NCI-H446 treated with DMSO at 0.1 percent for 48 hours (cell line): Measurements from ENCODE around the gene PKNOX2.

ENCODE experiments used
- DNase-seq: peaks from one replicate; lab custom pipeline; 2025; lab: John Stamatoyannopoulos, UW

Gene PKNOX2

DNA sequence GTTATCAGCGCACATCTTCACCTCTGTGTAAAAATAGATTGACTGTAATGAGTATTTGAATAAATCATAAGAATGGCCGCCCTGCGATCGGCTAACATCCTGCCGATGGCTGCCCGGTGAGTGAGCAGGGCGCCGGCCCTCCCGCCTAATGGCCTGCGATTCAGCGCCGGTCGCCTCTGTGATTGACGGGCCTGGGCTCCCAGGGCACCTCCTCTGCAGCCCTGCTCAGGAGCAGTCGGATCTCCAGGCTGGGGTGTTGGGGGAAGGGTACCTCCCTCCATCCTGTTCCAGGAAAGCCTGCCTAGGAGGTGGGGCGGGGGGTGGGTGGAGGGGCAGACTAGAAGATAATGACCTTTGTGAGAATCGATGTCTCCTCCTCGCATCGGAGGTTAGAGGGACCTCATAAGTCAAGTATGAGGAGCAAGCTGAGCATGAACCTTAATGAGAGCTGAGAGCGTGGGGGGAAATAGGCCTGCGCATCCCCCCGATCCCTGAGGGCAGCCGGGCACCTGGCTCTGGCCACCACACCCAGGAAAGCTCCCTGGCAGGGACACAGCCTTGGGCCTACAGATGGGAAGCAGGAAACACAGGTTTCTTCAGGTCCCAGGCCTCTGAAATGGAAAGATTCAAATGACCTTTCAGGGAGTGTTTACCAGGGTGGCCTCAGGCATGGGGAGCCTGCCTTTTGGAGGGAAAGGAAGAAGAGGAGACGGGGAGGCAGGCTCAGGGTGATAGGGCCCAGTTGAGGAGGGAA, 71.7 kb downstream of the PKNOX2 start:
- DNase-seq = no peak

DNA sequence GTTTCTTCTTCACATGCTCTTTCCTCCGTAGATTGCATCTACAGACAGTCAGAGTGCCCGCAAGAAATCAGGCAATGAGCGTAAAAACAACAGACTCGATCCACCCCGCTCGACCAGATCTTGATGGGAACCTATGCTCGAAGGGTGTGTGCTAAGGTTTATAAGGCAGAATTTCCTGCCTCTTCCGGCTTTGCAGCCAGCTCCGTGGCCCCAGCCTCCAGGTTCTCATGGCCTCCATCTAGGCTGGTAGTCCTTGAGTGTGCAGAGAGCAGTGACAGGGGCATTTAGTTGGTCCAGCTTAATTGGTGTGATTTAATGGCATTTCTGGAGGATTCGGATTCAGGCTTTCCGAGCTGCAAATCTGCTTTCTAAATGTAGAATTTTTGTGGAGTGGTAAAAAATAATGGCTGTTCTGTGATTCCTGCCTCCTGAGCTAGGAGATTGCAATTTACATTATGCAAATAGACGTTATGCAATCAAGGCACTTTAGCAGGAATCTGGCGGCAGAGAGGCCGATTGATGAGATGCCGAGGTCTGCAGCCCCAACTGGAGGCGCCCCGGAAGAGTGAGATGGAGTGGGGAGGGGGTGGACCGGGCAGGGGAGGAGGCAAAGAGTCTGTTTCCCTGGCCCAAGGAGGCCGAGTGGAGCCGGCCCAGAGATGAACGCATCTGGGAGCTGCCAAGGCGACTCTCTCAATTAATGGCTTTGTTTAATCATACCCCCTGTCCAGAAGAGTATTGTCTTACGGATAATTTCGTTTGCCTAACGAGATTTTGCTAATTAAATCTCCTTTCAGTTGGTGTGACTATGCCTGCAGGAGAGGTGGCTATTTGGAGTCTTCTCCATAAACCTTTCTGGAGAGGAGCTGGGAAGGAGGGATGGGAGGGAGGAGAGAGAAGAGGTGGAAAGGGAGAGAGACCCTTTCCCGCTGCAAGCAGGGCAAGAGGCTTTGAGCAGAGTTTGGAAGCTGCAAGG, 75.3 kb downstream of the PKNOX2 start:
- DNase-seq = no peak

DNA sequence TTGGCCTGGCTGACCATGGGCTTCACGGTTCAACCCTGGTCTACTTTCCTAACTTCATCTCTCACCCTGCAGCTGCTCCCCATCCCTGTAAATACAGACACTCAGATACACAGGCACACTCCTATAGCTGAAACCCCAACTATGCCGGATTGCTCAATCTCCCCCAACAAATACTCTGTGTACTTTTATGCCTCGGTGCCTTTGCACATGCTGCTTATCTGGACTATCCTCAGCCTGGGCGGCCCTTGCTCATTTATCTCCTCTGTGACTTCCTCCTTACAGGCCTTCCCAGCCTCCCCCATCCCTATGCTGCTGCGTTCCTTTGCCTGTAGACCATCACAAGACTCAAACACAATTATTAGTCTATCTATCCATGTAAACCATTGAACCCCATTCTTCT, 76.6 kb downstream of the PKNOX2 start:
- DNase-seq = no peak

DNA sequence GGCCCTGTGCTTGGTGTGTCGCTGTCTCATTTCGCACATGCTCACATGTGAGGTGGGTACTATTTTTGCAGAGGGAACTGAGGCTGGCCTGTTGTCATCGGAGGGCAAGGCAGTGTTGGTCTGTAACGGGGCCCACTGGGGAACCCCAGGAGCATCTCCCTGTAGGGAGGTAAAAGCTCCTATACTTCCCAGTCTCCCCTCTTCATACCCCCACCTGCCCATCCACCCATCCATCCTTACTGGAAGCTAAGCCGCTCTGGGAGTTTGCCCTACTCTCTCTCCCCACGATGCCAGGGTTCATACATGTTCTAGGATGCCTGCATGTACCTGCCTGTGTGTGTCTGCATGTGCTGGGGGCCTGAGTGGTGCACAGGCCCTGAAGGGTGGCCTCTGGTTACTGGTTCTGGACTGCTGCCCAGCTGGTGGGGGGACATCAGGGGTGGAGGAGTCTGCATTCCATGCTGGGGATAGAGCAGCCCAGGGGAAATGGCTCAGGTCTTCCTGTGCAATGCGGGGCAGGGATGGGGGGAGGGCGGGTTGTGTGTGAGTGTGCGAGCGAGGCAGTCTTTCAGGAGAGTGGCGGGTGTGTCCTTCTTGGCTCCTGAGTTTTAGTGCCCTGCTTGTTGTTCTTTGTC, 77.7 kb downstream of the PKNOX2 start:
- no peak for DNase-seq

DNA sequence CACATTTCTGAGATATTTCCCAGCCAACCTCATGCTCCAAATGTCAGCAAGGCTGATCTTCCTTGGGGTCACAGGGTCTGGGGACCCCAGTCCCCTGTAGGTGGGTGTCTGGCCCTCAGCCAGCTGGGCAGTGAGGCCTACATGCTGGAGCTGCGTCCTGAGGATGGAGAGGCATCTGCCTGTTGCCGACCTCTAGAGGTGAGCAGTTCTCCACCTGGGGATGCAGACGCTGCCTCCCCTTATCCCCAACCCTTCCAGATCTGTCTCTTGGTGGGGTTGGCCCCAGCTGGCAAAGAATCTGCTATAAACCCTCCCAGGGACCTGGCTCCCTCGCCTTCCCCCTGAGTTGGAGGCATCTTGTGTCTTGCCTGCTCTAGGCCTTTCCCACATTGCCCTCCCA, 79.6 kb downstream of the PKNOX2 start:
- DNase-seq = no peak

DNA sequence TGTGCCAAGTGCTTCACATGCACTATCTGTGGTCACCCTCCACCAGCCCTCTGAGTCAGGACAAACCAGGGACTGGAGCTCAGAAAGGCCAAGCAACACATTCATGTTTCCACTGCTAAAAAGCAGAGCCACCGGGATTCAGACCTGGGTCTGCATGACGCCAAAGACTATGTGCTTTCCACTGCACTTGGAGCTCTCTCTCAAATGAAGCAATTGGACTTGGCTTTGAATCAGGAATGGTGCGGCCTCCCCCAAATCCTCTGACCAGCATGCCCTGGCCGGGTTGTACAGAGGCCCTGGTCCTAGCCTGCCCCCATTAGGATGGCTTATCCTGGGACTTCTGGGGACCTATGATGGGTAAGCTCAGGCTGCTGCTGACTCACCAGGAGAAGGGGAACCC, 80.7 kb downstream of the PKNOX2 start:
- no peak for DNase-seq

DNA sequence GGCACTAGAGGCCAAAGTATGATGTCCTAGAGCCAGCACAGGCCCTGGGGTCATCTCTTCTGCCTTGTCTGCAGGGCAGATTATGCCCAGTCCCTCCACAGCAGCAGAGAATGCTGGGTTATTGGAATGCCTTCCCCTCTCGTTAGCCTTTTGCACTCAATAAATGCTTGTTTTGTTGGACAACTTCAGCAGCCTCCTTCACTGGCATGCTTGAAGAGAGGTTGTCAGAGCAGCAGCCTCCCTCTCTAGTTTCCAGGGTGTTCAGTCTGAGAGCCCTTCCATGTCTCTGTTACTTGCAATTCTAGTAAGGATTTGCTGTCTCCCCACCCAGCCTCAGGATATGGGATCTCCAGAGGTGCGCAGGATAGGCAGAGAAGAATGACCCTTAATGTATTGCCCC, 82.9 kb downstream of the PKNOX2 start:
- DNase-seq = no peak

DNA sequence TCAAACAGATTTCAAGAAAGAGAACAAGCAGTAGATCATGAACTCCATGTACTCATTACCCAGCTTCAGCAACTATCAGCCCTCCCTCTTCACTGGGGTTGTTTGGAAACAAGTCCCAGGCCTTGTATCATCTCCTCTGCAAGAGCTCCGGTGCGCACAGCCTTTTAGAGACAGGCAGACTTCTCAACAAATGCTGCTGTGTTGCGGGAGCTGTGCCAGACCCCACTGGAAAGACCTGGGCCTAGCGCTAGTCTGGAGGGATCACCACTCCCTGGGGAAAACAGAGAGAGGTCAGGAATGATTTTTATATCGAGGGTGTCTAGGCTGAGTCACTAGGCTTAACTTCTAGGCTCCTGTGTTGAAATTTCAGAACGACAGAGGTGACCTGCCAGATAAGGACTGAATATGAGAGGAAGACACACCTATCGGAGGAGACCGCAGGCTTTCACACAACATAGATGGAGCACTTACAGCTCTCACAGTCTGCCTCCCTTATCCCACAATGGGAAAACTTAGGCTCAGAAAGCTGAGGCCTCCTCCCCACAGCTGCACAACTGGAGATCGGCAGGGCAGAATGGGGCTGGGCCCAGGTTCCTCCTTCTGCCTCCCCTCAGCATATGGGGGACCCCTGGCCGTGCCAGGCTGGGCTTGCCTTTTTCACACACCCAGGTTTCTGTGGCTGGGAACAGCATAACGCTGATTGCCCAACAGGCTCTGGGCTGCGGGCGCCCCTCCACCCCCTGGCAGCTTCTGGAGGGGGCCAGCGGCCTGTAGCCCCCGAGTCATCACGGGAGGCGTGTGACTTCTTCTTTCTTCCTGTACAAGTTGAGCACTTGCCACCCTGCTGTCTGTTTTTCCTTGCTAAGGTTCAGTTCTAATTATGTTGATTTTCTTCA, 86.0 kb downstream of the PKNOX2 start:
- DNase-seq = no peak

DNA sequence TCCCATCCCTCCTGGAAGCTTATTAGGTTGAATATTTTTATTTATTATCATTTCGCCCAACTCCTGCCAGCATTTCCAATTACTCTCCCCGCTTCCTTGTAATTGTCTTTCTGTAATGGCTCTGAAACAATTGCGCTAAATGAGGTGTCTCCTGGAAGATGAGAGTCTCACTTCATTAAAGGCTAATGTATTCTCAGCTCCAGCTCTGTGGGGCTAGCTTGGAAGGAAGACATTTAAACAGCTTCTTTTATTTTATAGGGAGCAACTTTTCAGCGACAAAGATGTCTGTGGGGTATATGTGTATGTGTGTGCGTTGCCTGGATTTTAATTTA, 86.6 kb downstream of the PKNOX2 start:
- no peak for DNase-seq

DNA sequence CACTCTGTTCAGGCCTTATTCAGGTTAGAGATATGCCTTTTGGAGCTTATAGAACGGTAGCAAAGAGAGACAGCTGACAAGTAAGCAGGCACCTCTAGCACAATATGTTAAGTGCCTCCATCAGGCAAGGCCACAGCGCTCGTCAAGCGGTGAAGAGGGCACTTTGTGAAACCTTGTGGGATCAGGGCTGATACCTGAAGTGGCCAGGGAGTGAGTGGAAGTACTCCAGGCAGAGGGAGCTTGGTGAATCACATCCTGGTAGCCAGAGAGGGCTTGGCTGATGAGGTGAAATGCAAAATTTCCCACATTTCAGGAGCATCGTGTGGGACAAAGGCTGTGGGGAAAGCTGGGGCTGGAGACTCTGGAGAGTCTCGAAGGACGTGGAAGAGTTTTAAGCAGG, 87.4 kb downstream of the PKNOX2 start:
- no peak for DNase-seq

DNA sequence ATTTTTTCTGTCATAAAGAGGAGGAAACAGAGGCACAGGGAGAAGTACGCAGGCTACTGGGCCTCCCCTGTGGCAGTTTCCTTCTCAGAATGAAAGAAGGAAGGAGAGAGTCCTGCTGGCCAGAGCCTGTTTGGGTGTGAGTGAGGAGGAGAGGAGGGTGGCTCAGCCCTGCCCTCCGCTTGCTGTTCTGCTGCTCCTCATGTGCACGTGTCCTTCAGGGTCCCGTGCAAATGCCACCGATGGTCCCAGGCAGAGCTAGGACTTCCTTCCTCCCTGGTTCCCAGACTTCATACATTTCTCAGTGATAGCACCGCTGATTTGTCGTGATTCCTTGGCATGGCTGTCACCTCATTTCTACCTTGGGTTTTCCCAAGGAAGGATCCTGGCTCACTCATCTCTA, 88.7 kb downstream of the PKNOX2 start:
- DNase-seq = no peak

DNA sequence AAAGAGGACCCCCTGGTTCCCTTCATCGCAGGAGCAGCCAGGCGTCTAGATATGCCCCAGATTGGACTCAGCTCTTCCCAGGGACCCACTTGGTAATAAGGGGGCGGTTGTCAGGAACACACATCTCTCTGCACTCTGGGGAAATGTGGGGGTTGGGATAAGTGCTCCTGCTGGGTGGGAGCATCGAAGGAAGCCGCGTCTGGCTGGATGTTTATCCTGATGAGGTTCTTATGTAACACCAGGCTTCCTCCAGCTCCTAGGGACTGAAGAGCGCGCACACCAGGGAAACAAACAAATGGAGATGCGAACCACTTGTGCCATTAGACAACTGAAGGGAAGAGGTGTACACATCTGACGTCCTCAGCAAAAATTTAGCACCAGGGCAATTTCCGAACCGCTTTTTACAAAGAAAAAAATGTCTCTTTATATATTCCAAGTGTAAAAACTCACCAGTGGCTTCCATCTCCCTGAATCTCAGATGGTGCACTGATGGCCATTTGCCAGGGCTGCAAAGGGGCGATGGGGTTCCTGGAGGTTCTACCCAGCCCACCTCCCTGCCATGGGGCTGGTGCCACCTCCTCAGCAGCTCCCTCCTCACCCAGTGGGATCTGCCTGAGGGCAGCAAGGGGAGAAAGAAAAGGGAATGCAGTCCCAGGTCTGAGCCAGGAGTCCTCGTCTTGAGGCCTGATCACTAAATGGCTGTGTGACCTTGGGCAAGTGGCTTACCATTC, 89.4 kb downstream of the PKNOX2 start:
- DNase-seq = no peak

DNA sequence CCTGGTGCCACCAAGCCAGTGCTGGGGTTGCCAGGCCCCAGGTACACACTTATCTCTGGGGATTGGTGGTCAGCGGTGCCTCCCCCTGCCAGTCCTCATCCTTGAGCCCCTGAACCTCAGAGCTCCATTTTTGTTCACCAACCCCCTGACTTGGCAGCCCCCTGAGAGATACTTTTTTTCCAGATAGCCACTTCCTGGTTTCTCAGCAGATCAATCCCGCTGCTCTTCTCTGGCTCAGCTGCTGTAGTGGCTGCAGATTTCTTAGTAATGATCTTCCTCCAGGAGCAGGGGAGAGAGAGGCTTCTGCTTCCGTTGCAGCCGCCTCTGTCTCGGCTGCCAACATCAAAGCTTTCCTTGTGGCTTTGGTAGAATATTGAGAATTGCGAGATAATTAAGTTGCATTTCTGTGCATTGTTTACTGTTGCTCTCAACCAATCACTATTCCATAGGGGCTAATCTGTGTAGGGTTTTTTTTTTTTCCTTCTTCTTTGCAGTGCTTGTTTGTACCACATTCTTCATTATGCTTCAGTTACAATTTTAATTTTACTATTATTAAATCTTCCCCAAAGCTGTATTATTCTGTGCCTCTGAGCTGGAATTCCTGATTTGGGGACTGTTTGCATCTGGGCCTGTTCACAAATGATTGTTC, 92.1 kb downstream of the PKNOX2 start:
- DNase-seq = no peak

DNA sequence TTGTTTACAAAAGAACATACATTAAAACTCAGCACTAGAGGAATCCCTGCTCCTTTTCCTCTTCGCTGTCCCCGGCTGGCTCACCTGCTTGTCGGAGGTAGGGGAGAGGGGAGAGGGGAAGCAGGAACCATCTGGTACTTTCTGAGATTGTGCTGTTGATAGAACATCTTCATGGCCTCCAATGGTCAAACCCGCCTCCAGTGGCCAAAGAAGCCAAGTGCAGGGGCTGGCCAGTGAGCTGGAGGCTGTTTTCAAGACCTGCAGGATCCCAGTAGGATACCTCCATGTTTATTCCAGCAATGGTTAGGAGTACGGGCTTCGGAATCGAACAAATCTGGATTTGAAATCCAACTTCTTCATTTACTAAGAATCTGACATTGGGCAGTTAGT, 92.6 kb downstream of the PKNOX2 start:
- no peak for DNase-seq

DNA sequence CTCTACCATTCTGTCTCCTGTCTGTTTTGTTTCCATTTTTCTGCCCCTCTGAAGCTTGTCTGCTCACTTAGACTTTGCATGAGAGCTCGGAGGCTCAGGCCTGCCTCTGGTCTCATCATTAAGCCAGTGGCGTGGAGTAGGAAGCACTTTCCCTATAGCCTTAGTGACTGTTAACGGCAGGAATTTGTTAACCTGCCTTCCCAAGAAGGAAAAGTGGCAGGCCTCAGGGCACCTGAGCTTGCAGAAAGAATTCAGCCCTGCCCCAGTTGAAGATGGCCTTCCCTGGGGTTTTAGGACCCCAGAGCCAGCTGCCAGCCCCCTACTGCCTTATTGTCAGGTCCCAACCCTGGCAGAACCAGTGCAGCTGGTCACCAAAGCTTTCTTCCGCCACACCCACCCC, 93.2 kb downstream of the PKNOX2 start:
- DNase-seq = no peak

DNA sequence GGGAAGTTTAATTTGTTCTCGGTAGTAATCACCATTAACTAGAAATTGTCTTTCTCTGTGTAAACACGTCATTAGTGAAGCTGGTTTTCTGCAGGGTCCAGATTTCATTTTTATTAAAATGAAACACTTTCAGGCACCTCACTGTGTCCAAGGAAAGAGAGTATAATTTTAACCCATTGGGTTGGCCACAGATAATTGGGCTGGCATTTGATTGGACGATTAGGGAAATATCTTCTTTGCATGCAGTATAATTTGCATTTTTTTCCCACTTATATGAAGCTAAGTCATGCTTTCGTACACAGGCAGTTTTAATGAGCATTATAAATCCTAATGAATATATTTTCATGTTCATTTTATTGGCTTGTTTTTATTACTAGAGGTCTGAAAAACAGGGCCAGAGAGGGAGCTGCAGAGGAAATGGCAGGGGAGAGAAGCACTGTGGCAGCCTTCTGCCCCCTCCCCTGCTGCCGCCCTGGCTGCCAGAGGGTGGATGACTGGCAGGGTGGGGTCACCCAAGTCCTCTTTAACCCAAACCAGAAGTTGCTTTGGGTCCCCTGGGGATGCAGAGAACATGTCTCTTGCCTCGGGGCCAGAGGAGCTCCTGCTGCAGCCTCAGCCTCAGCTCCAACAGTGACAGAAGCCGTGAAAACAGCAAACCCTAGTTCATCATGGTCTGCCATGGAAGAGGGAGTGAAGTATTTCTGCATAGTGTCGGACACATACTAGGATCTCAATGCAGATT, 93.9 kb downstream of the PKNOX2 start:
- DNase-seq = no peak

DNA sequence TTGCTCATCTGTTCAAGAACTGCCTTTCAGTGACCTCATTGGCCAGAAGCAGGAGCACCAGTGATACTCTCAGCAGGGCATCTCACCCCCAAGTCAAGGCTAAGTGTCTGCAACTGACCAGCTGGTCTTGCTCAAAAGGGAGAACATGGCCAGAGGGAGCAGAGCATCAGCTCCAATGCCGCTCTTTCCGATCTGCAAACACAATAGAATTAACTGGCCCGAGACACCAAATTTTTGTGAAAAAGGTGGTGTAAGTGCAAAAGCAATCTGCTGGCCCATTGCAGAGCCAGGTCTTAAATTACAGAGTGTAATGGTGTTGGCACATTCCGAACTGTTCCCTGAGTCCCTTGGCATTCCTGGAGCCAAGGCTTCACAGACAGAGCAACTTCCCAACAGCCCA, 97.0 kb downstream of the PKNOX2 start:
- no peak for DNase-seq

DNA sequence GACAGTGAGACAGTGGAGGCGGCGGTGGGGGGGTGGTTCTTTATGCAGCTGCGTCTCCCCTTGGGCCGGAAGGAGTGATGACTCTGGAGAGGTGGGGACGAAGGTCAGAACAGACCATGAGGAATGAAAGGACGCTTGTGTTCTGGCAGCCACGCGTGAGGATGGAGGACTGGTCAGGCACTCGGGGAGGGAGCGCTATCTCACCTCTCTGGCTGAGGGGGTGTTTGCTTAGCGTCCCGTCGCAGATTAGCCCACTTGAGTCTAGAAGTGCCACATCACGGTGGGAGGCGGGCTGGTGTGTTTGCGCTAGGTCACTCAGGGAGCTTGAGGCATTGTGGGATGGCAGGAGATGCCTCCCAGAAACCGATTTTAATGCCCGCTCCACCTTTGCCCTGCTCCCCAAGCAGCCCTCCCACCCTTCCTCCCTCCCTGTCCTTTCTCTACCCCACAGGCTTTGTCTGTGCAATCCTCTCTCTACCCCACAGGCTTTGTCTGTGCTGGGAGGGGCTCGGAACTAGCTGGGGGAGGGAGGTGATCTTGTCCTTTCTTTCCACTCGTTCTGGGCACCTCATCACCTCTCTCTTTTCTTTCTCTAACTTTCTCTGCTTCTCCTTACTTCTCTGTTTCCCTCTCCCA, 97.8 kb downstream of the PKNOX2 start:
- no peak for DNase-seq

DNA sequence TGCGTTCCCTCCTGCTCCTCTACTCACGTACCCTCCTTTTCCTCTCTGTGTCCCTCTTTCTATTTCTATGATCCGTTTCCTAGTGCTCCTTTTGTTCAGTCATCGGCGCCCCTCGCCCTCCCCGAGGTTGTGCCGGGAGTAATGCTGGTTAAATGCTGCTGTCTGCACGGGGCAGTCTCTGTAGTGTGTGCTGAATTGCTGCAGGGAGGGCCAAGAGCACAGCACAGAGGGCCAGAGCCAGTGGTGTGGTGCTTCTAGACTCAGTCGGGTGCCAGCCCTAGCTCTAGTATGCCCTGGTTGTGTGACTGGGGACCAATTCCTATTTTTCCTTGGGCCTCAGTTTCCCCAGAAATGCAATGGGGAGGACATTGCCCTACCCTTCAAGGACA, 98.3 kb downstream of the PKNOX2 start:
- no peak for DNase-seq
